GM18502 (cell line): ENCODE measurements around the gene MESP1.

ENCODE experiments used
- ATAC-seq: cut with Tn5 transposase; IDR thresholded peaks from one replicate; pipeline ENCODE4 v1.9.1; 2021; ENCODE audit warnings: mild to moderate bottlenecking; ENCODE audit not compliant: unreplicated experiment, poor library complexity

The MESP1 gene

DNA sequence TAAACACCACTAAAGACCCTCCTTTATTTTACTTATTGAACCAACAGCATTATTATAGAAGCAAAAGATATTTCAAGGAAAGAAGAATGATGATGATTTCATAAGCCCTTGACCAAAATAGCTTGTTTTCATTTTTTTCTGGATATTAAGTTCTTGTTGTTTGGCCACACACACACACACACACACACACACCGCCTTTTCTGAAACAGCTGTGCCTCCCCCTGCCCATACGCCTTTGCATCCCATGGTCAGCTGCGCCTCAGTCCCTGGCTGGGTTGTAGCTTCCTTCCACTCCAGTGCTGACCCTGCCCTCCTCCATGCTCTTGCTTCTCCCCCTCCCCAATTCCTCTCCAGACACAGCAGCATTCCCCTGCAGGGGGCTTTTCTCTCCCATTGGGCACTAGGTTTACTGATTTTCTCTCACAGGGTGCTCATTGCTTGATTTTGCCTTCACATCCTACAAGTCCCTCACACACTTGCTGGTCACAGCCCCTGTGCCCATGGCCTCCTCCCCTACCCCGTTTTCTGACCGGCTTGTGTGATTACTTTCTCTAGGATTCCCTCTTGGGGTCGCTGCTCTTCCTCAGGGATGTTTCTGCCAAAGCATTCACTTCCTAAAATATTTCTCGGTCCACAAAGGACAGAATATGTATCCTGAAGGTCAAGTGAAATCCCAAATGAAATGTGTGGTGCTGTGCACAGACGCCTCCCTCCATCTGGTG lies 18.4 kb downstream of the MESP1 start:
- no peak for ATAC-seq

DNA sequence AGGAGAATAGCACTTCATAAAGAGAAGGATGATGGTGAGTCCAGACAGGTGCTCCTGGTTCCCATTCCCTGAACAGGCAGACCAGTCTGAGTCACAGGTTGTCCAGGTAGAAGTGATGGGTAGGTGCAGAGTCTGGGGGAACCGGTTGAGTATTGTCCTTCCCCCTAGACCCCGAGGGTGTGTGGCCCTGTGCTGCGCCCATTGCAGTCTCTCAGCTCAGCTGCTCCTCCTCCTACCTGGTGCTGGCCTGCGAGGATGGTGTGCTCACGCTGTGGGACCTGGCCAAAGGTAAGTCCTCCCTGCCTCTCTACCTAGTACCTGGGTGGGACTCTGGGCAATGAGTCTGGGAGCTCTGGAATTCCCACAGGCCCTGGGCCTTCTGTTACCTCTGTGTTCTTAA lies 19.8 kb downstream of the MESP1 start:
- ATAC-seq = no peak

DNA sequence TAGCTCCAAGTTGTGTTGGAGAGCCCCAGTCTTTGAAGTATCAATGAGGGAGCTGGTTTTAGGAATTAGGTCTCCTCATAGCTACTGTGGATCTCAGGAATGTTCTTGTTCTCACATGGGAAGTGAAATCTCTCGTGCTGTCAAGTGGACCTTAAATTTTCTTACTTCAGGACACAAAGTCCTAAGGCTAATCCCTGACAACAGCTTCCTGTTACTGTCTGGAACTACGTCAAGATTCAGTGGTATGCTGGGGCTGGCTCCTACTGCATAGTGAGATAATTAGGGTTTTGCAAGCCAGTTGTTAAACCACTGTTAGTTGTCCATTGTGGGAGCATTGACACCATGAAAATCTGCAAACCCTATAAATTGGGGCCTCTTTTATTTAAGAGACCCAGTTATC lies 22.8 kb downstream of the MESP1 start:
- ATAC-seq = no peak

DNA sequence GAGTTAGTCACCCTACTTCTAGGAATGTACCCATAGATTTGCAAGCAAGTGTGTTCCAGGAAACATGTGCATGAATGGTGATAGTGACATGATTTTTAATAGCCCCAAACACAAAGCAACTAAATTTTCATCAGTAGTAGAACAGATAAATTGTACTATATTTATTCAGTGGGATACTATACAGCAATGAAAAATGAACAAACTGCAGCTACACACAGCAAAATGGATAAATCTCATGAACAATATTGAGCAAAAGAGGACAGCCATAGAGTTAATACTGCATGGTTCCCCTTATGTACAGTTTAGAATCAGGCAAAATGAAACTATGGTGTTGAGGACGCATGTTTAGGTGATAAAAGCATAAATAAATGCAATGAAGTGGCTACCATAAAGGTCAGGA lies 26.0 kb downstream of the MESP1 start:
- ATAC-seq = no peak

DNA sequence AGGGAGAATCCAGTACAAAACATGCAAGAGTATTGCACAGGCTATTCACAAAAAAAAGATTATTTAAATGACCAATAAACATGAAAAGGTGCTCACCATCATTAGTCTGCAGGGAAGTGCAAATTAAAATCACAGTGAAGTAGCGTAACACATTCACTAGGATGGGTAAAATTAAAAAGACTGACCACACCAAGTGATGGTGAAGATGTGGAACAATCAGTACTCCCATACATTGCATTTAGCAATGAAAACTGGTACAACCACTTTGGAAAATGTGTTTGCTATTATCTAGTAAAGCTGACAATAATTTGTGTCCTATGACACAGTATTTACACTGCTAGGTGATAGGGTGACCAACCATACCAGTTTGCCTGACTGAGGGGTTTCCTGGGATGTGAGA lies 26.4 kb downstream of the MESP1 start:
- ATAC-seq = no peak

DNA sequence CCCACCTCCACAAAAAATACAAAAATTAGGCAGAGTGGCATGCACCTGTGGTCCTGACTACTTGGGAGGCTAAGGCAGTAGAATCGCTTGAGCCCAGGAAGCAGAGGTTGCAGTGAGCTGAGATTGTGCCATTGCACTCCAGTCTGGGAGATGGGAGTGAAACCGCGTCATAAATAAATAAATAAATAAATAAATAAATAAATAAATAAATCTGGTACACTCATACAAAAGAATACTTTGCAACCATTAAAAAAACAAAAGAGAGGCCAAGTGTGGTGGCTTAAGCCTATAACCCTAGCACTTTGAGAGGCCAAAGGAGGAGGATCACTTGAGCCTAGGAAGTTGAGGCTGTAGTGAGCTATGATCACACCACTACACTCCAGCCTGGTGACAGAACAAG lies 28.0 kb downstream of the MESP1 start:
- ATAC-seq = no peak

DNA sequence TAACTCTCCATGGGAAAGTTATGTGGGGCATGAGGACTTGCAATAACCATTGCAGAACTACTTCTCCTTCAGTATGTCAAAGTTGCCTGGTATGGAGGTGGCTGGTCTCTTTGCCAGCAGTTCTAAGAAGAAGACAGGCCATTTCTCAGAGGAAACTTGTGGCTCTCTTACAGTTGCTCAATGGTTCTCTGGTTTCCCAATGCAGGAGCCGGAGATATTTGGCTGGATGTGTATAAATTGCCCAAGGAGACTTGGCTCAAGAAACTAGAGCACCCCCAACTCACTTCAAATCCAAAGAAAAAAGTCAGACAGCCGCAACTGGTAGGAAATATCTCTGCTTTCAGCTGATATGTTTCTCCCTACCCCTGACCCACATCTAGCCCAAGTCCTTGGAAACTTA lies 36.3 kb downstream of the MESP1 start:
- no peak for ATAC-seq

GRCh38 chr15:89707577-89707976 lies 43.5 kb downstream of the MESP1 start:
- ATAC-seq = no peak

DNA sequence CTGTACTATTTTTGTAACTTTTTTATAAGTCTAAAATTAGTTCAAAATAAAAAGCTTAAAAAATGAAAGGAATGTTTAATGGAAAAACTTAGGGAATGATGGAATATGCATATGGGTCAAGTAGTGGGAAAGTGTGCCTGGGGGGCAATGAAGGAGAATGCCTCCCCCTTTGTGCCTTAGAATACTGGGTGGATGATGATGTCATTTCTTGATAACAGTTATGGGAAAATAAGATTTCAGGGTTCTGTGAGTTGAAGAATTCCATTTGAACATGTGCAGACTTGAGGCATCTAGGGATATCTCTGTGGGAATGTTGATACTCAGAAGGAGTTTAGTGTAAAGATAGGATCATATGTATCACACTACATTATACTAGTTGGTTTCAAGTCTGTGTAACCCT lies 46.6 kb downstream of the MESP1 start:
- no peak for ATAC-seq
